GM12801 (cell line): ENCODE results near the gene ARHGAP26.

Experiments
- TF ChIP-seq, protein P1 (sequence below): IDR thresholded peaks from one replicate; pipeline ENCODE4 v1.5.1; 2011; ENCODE audit warnings: control low read depth; ENCODE audit not compliant: insufficient read length; ENCODE audit errors: extremely low read depth

Gene ARHGAP26

DNA sequence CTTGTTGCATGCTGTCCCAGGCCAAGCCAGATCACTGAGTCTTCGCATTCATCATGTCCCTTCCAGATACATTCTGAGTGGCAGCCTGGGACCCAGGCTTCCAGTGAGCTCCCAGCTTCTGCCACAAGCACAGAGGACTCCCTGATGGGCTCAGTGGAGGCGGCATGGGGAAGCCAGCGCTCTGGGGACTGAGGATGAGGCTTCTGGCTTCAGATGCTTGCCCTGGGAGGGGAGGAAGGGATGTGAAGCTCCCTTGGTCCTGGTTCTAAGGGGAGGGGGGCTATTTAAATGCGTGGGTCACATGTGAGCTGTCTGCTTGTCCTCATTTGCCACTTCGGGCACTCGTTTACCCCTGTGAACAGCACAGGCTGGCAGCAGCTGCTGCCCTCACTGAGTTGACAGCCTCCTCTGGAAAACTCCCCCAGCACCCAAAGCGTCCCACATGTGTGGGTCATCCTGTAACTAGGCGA is 459.3 kb downstream of the ARHGAP26 start:
- TF ChIP-seq, protein P1, sequence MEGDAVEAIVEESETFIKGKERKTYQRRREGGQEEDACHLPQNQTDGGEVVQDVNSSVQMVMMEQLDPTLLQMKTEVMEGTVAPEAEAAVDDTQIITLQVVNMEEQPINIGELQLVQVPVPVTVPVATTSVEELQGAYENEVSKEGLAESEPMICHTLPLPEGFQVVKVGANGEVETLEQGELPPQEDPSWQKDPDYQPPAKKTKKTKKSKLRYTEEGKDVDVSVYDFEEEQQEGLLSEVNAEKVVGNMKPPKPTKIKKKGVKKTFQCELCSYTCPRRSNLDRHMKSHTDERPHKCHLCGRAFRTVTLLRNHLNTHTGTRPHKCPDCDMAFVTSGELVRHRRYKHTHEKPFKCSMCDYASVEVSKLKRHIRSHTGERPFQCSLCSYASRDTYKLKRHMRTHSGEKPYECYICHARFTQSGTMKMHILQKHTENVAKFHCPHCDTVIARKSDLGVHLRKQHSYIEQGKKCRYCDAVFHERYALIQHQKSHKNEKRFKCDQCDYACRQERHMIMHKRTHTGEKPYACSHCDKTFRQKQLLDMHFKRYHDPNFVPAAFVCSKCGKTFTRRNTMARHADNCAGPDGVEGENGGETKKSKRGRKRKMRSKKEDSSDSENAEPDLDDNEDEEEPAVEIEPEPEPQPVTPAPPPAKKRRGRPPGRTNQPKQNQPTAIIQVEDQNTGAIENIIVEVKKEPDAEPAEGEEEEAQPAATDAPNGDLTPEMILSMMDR: no peak

DNA sequence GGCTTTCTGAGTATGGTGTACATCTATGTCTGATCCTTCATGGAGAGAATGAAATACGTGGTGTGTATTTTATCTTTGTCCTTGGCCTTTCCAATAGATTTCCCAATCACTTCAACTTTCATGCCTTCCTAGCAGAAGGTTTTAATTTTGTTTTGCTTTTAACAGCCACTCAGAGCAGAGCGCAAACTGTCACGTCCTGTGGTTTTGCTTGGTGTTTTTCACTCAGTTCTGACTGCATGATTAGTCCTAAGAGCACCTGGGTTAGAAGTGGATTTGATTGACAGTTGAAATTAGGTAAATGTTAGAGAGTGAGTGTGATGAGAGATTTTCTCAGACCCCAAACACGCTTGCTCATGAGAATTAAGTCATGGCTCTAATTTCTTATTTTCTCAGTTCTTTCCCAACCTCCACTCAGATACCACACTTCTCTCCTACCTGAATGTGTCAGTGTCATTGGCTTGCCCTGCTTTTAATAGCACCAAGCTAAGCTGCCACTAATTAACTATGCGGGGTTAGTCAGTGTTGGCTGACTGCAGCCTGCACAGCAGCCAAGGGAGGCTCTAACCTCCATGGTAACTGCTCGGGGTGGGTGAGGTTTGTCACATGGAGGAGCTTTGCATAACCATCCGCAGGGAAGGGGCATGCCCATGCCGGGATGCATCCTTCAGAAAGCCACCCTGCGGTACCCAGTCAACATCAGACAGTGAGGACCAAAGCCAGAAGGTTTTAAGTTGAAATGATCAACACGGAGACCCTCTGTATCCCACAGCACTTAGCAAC is 459.9 kb downstream of the ARHGAP26 start:
- TF ChIP-seq, protein P1: no peak

DNA sequence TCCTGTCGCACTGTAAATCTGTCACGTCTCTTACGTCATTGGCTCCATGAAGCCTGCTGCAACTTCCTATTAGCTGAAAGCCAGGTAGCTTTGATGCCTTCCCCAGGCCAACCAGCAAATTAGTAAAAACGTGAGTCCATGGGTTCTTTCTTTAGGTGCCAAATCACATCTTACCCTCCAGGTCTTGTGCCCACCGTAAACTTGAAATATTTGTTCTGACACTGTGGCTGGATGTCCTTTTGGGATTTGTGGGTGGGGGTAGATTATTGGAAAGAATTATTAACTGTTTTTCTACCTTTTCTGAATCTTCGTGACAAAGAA is 460.5 kb downstream of the ARHGAP26 start:
- TF ChIP-seq, protein P1: no peak

DNA sequence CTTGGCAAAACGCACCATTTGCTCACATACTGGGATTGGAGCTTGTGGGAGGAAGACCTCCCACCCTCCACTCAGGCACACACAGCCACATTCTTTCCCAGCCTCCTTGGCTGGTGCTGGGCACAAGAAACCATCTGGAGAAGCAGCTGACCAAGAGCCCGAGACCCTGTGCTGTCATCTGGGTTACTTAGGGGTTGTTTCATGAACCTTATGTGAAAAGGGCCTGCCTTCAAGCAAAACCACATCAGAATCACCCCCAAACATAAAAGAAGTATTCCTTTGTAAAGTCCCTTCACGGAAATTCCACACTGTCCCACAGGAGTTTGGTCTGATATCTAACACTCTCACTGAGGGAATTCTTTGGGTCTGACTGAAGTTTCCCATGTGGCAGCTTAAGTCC is 461.2 kb downstream of the ARHGAP26 start:
- TF ChIP-seq, protein P1: no peak

DNA sequence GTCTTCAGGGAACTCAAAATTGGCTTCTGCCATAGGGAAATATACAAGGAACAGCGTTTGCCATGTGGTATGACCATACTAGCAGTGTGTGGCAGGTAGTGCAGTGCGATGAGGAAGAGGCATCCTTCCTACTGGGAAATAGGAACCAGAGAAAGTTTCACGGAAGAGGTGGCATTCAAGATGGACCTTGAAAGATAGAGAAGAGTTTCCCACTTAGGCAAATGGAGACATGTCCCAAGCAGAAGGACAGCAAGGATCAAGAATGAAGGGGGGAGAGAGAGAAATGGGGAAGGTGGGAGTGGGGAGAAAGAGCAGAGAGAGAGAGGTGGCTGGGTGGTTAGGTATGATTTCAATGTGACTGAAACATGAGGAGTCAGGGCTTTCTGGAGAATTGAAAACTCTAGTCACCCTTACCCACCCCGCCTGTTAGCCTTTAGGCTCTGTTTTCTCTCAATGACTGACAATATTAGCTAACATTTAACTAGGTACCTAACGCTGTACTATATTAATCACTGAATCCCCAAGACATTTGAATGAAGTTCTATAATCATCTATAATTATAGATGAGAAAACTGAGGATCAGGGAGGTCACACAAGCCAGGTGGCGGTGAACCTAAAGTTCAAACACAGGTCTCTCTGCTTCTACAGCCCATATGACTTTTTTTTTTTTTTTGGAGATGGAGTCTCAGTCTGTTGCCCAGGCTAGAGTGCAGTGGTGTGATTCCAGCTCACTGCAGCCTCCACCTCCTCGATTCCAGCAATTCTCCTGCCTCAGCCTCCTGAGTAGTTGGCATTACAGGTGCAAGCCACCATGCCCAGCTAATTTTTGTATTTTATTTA is 462.0 kb downstream of the ARHGAP26 start:
- TF ChIP-seq, protein P1: no peak

DNA sequence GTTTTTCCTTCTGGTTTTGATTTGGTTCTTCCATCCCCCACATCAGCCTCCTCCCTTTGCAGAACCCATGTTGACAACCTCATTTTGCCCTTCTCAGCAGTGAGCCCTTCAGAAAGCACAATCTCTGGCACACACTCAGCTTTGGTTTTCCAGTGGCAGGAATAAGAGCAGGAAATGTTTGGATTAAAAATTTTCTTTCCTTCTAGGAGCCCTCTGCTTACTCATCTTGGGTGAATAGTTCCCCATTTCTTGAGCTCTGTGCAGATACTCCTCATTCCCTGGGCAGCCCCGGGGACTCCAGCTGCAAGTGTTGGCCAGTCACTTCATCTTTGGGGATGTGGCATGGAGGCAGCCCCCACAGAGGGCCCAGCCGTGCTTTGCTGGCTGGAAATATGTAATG is 462.9 kb downstream of the ARHGAP26 start:
- TF ChIP-seq, protein P1: no peak

DNA sequence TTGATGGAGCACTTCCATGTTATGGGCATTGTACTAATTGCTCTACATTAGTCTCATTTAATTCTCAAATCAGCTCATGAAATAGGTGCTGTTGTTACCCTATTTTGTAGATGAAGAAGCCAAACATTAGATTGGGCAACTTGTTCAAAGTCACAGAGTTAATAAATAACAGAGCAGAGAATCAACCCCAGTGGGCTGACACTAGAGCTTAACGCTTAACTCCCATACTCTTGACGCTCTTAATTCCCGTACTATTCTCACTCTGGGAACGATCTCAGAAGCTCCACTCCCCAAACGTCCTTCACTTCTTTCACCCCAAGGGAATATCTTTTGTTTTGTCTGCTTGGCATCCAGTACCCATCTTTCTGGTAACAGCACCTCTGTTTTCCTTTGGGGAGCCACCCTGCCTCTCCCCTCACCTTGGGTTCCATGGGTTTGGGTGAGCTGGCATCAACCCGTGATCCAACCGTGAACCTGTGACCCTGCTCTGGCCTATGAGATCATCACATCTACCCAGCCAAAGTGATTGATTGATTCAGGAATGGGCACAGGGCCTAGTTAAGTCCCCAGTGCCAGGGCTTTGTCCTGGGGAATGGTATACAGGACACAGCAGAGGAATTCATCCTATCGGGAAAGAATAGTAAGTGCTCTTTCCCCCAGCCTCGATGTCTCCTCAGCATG is 464.1 kb downstream of the ARHGAP26 start:
- TF ChIP-seq, protein P1: no peak
